ENCODE data around the gene ZFYVE28. TPM values are rescaled to one million over a fixed set of nuclear protein-coding genes. Genes with fewer than 3 reads are reported as not detected.
"Not testable (repeated sequence)": the region's sequence is repeated elsewhere in the genome, so short reads cannot be mapped to it uniquely, and the experiment has no call there.

Gene ZFYVE28
- total RNA-seq, 1 experiment from 2014 or later: 3.4 TPM

DNA sequence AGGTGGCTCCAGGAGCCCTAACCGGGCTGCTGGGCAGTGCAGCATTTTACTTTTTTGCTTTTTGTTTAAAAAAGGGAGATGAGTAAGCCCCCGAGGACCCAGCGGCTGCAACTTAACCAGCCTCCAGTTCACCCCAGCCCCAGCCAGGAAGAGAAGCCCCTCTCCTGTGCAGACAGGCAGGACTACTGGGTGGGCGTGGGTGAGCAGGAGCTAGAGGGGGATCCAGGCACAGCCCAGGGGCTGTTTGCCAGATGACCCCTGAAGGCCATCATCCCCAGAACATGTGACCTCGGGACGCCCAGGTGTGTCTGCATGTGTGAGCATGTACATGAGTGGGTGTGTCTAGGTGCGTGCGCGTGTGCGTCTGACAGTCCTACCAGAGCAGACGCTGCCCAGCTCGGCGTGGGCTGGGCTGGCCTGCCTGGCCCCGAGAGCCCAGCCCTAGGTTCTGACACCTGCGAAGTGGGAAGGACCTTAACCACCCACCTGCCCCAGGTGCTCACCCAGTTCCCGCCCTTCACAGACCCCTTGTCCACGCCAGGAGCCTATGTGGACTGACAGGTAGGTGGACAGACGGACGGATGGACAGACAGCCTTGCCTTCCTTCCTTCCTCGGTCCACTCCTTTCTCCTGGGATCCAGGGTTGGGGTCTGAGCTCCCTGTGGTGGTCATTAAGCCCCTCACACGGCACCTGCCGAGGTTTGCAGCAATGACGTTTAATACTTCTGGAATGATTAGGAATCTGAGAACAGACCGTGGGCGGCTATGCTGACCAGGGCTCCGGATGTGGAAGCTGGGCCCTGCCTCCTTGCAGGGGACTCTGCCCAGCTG is 168.7 kb downstream of the ZFYVE28 start:
- DNase-seq (ENCODE audit: low spot score): no peak

DNA sequence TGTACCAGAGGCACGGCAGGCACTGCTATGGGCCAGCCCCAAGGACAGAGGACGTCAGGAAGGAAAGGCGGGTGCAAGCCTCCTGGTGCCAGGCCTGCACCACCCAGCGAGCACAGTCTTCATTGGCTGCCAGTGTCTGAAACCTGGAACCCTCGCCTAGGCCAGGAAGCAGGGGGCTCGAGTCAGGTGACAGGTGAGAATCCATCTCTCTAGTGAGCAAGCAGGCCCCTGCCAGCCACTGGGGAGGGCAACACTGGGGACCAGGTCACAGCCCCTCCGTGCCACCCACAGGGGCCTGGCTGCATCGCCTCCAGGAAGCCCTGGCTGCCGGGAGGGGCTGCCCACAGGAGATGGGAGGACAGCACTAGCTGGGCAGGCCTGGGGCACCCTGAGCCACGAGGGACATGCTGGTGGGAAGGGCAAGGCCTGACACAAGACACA is 169.6 kb downstream of the ZFYVE28 start:
- DNase-seq (ENCODE audit: low spot score): no peak

DNA sequence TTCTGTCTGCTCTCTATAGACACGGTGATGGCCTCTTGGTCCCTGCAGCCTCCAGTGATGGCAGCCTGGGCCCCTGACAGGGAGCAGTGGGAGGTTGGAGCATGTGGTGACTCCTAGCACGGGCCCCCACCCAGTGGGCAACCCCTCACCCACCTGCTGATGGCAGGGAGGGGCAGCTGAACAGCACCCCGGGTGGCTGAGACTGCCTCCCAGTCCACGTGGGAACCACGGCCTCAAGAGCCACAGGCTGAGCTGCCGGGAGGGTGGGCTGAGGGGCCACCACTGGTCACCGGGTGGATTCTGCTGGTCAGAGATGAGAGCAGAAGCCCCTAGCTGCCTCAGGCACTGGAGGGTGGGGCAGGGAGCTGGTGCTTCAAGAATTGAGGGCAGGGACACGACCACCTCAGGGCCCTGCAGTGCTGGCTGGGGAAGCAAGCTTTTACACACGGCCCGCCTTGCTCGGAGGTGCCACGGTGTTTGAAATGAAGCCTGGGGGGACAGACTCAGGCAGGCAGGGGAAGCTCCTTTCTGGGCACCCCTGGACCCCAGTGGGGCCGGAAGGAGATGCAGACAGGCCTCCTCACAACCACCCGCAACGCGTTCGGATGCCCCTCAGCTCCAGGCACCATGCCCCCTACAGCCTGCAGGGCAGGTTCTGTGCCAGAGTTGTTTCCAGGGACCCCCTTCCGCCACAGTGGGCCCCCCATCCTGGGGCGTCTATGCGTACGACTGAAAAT is 170.2 kb downstream of the ZFYVE28 start:
- DNase-seq (ENCODE audit: low spot score): no peak

DNA sequence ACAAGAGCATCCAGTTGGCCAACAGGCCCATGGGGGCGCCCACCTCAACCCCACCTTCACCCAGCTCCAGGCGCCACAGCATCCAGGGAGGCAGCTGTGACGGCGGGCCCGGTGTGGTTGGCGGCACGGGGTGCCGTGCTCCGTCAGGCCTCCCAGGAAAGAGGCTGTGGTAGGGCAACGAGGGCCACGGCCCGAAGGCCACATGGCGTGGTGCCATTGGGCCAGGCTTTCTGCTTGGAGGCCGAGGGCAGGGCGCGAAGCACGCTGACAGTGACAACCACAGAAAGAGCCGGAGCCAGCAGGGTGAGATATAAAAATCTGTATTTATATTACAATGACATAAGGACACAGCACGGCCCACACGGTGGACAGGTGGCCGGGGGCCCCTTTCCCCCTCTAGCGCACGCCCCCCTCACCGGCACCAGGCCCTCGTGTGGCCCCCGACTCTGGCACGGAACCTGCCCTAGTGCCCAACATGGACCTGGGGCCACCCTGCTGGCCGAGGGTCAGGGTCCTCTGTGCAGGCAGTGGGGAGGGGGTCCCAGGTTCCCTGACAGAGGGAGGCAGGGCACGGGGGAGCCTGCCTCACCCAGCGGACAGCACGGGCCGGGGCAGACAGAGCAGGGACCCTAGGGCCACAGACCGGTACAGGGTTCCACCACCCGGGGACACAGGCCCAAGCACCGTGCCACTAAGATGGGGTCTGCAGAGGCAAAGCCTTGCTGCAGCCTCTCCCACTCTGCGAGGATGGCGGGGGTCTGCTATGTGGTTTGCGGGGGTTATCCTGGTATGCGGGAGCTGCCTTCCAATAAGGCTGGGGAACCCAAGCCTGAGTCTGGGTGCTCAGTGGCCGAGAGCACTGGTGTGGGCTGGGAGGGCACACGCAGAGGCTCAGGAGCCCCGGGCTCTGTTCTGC is 171.1 kb downstream of the ZFYVE28 start:
- no peak for DNase-seq (ENCODE audit: low spot score)

DNA sequence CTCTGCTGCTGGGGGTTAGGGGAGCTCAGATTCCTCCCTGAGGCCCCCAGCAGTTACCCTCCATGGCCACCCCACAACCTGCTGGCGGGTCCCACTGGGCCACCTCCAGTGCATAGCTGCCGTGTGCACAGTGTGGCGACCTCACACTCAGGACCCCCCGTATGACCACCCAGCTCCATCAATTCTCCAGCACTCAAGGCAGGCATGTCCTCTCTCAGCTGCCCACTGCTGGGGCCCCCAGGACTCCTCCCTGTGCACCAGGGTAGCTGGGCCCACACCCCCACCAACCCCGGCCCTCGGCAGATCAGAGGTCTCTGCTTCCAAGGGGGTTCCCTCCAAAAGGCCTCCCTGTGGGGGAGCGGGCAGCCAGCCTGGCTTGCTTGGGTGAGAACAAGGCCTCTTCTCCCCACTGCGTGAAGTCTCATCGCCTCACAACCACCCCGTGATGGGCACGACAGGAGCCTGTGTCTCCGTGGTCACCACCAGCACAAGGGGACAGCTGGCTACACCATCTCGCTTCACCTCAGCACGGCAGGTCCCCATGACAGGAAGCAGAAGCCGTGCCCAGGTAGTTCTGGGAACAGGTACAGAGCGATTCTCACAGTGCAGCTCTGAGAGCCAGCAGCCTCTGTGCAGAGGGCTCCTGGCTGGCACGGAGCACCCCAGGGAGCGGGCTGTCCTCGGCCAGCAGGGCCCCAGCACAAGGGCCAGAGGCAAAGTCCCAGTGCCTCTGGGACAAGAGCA is 171.9 kb downstream of the ZFYVE28 start:
- DNase-seq (ENCODE audit: low spot score): no peak

DNA sequence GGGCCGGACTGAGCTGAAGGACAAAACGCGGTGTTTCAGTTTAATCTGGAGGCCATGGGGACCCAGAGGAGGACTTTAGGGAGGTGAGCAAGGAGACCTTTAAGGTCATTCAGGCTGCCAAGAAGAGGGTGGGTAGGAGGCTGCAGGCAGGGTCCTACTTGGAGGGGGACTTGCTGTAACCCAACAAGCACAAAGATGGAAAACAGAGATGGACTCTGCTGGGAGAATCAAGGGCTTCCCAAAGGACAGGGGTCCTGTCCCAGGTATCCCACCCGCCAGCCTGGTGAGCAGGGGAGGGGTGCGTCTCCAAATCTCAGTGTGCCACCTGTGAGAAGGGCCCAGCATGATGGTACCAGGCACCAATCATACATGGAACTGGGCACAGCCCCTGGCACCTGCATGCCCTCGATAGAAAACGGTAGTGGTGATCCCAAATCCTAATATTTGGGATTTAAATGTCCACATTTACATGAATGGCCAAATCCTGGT is 172.6 kb downstream of the ZFYVE28 start:
- DNase-seq (ENCODE audit: low spot score): no peak

DNA sequence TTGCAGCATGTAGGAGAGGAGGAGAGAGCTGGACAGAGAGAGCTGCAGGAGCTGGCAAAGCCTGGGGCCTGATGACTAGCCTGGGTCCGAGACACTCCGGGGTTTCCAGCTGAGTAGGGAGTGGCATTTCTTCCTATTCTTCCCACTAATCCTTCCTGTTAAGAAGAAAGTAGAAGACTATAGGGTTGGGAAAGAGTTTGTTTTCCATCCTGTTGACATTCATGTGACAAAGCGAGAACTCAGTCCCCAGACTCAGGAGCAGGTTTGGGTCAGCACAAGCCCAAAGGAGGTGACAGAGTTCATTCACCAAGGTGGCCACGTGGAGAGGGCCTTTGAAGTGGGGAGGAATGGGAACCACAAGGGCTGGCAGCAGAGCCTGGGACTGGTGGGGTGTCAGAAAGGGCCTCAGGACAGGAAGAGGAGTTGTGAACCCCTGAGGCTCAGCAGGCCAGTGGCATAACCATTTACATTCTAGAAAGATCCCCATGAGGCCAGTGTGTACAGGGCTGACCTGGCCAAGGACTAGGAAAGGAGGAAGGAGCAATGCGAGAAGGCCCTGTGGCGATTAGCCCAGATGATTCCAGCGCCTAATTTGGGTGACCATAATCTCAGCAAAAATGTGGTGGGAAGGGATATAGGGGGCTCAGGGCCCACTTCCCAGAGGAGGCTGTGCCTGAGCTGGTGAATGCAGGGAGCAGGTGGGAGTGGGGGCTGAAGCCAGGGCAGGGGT is 173.2 kb downstream of the ZFYVE28 start:
- no peak for DNase-seq (ENCODE audit: low spot score)

DNA sequence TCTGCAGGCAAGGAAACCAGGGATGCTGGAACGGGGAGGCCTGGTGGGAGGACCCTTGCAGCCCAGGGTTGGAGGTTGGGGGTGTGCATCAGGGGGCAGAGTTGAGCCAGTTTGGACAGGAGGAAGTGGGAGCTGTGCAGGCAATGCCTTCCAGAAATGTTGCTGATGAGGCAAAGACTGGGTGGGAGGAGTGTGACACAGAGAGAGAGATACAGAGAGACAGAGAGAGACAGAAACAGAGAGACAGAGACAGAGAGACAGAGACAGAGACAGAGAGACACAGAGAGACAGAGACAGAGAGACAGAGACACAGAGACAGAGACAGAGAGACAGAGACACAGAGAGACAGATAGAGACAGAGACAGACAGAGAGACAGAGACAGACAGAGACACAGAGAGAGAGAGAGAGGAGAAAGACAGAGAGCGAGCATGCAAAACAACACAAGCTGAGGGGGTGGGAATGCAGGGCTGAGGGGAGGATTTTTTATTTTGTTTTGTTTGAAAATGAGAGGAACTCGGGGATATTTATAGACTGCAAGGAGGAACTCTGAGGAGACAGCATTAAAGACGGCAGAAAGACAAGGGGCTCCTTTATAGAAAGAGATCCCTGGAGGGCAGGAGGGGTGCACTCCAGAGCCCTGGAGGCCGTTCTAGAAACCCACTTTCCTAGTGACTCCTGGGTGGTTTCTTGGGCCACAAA is 174.6 kb downstream of the ZFYVE28 start:
- no peak for DNase-seq (ENCODE audit: low spot score)

DNA sequence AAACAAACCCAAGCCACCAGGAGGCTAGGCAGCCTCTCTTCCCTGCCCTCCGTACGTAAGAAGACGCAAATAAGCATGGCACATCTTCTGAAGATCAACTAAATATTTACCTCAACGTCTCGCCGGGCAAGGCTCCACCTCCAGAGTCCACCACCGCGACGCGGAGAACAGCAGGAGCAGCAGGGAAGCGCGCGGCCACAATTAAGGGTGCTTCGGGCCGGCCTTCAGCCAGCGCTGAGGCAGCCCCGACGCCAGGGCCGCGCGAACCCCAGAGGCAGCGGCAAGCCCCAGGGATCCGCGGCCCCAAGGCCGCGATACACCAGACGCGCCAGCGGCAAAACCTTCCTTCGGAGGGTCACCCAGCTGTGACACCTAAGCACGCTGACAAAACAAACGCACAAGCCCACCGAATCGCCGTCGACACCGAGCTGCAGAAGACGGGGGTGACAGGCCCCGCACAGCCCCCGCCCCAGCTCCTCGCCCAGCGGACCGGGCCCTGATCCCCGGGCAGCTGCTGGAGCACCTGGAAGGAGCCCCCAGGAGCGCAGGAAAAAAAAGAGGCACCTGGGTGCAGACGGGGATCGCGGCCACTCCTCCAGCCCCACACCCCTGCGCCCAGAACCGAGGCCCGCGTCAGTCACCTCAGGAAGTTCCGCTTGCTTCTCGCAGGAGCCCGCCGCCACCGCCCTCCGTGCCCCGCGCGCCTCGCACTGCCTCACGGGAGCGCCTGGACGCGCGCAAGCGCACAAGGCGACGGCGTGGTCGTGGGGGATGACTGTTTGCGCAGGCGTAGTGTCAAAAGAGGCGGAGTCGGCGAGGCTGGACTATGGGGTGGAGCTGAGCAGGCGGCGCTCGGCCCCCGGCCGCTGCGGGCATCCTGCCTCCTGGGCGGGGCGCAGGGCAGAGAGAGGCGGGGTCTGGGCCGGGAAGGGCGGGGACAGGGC is 176.8 kb downstream of the ZFYVE28 start, which contains the start of the genes HAUS3 and POLN:
Gene HAUS3, minus strand, starts transcription at position 712 of the 944 bp plus-strand sequence. CDS start 1,175 bp downstream, outside the sequence.
Gene POLN, minus strand, starts transcription at position 712 of the 944 bp plus-strand sequence. CDS start 12,890 bp downstream, outside the sequence.
- DNase-seq (ENCODE audit: low spot score): peak; percentile 93

DNA sequence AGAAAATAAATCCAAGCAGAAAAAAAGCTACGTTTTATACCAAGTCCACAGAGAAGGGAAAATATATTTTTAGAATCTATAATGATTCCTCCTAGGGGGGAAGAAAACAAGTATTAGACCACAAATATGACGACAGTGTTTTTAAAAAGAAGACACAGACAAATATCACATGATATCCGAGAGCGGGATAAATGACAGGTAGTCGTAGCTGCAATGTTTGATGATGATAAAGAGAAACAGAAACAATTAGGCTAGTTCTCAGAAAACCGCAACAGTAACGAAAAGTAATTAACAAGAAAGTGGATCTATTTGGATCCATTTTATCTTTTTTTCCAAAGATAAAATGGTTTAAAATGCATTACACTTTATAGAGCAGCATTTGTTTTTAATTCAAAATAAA is 177.4 kb downstream of the ZFYVE28 start:
- DNase-seq (ENCODE audit: low spot score): no peak

DNA sequence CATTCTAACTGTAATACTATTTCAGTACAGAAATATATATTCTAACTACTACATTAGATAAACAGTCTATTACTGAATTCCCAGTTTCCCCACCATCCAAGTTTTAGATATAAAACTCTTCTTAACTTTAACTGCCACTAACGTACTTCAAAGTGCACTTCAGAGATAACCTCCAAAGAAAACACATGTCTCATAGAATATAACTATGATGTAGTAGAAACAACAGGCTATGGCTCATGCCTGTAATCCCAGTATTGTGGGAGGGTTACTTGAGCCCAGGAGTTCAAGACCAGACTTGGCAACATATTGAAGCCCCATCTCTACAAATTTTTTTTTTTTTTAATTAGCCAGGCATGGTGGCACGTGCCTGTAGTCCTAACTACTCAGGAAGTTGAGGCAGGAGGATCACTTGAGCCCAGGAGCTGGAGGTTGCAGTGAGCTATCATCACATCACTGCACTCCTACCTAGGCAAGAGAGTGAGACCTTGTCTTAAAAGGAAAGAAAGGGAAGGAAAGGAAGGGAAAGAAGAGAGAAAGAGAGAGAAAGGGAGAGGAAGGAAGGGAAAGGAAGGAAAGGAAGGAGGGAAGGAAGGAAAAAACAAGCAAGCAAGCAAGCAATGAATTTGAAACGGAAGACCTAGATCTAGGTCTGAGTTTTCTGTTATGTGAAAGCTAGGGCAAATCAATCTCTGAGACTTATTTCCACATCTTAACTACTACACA is 181.3 kb downstream of the ZFYVE28 start:
- DNase-seq (ENCODE audit: low spot score): no peak

DNA sequence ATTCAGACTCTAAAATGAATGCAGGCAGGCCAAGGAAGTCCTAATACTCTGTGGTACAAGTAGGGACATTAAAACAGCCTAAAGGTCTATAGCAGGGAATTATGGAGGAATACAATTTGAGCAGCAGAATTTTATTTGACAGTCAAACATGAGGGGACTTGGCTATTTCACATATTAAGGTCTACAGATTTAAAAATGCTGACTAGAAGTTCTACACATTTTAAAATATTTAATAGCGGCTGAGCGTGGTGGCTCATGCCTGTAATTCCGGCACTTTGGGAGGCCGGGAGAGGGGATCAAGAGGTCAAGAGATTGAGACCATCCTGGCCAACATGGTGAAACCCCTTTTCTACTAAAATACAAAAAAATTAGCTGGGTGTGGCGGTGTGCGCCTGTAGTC is 187.4 kb downstream of the ZFYVE28 start:
- DNase-seq (ENCODE audit: low spot score): no peak

DNA sequence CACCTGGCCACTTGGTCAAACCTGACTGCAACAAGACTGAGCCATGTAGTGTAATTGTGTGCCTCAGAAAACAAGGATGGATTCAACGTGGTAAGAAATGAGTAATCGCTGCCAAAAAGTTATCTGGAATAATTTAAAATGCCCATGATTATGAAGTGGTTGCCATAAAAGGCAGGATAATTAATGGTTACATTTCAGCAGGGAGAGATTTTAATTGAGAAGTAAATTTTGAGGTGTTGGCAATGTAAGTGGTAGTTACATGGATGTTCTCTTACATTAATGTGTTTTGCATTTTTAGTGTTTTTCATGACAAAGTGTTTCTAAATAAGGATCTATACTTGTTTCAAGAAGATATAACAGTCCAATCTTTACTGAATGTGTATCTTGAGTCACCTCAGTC is 192.2 kb downstream of the ZFYVE28 start:
- DNase-seq (ENCODE audit: low spot score): no peak

DNA sequence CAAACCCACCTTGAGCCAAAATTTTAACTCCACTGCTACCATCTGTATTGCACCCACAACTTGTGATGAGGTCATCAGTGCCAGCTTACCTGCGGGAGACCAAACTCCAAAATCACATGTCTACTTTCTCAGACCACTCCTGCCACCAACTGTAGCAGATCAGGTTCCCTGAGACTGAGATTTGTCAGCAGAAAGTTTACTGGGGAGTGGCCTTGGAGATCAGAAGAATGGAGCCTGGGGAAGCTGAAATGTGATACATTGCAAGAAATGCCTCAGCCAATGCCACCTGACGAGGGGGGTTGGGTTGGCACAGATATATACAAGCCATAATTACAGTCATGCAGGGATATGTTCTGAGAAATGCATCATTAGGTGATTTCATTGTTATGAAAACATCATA is 195.6 kb downstream of the ZFYVE28 start:
- no peak for DNase-seq (ENCODE audit: low spot score)

DNA sequence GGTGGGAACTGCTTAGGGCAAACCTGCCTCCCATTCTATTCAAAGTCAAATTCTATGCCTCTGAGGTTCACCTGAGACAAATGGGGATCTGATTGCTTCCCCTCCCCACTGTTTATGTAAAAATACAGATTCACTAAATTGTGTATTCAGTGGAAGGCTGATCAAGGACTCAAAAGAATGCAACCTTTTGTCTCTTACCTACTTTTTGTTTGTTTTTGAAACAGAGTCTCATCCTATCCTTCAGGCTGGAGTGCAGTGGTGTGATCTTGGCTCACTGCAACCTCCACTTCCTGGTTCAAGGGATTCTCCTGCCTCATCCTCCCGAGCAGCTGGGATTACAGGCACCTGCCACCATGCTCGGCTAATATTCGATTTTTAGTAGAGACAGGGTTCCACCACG is 197.1 kb downstream of the ZFYVE28 start:
- DNase-seq (ENCODE audit: low spot score): not testable (repeated sequence)

DNA sequence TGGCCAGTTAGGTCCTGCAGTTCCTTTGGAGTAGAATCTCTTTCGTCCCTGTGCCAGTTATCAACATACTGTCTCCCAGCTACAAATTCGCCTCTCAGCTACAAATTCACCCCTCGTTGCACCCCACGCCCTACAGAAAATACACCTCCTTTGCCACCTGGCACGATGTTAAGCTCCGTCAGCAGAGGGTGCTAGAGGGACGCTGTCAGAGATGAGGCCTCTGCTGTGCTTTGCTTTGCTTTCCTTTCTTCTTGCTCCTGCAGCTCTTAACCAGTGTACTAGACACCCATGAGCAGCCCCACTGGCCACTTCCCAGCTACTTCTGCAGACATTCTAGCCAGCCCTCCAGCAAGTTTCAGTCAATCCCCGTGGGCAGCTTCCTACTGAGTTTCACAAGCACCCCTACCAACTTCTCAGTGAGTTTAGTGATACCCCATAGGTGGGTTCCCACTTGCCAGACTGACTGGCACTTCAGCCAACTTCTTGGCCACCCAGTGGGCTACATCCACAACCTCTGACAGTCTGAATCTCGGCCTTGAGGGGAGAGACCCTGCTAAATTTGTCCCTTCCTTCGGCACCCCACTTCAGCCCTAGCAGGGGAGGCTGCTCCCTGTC is 198.3 kb downstream of the ZFYVE28 start:
- DNase-seq (ENCODE audit: low spot score): peak; percentile 61

All from A172 (cell line).